ENCODE data around the gene RAB11FIP4.

RAB11FIP4 gene

DNA sequence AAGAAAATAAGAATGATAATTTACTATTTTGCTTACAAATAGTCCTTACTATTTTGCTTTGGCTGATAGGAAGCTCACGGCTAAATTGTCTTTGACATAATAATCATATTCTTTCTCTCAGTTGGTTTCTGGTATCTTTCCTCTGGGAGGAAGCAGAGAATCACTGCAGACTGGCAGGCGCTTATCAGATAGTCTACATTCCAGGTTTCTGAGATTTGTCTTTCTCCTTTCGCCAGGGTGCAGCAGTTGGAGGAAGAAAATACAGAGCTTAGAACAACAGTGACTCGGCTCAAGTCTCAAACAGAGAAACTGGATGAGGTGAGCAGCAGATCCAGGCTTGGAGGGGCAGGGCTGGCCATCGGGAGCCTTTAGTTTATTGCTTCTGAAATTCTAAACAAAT lies 136.1 kb downstream of the RAB11FIP4 start:
- peak; percentile 27 for DNase-seq

GRCh38 chr17:31528291-31528874 lies 136.9 kb downstream of the RAB11FIP4 start:
- no peak for DNase-seq

GRCh38 chr17:31529841-31530251 lies 138.4 kb downstream of the RAB11FIP4 start:
- no peak for DNase-seq

DNA sequence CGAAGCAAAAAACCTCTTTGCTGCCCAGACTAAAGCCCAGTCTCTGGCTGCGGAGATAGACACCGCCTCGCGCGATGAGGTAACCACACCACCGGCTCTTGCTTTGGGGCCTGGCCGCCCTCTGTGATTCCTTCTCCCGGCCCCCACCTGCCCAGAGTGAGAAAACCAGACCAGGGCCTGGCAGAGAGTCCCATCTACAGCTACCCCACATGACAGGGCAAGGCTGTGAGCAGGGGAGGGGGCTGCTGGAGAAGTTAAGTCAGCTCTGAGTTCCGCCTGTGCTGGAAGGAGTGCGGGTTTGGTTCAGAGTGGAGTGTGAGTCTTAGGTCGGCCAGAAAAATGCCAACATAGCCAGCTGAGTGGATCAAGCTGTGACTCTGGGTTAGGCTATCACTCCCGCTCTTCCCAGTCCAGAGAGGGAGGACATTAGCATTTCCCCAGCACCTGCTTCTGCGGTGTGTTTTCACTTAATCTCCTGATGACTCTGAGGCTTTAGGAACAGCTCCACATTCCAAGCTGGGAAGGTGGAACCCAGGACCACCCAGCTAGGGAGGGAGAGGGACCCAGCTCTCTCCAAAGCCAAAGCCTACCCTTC lies 139.0 kb downstream of the RAB11FIP4 start:
- DNase-seq: no peak

GRCh38 chr17:31531336-31531980 lies 140.0 kb downstream of the RAB11FIP4 start:
- no peak for DNase-seq

GRCh38 chr17:31532081-31532480 lies 140.6 kb downstream of the RAB11FIP4 start:
- DNase-seq: no peak

- no peak for DNase-seq
Measured at GRCh38 chr17:31532526-31532925, 141.1 kb downstream of the RAB11FIP4 start.

- DNase-seq: peak; percentile 69
Measured at GRCh38 chr17:31533546-31534155, 142.2 kb downstream of the RAB11FIP4 start.

- DNase-seq: no peak
Measured at GRCh38 chr17:31534223-31534888, 142.9 kb downstream of the RAB11FIP4 start.

DNA sequence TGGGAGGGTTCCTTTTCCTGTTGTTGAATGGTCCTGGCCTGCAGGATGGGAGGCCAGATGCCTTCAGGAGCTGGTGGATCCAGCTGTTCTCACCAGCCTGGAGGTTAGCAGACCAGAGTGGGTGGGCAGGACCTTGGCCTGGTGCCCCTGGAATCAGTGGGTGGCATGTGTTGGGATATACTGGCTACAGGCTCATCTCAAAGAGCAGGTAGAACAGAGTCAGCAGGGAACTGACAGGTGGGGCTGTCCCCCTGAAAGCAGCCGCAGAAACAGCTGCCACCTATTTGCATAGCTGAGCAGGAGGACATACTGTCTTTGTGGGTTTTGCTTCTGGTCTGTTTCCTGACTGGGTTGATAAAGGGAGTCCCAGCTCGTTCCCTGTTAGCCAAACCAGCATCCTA lies 144.1 kb downstream of the RAB11FIP4 start:
- no peak for DNase-seq

DNA sequence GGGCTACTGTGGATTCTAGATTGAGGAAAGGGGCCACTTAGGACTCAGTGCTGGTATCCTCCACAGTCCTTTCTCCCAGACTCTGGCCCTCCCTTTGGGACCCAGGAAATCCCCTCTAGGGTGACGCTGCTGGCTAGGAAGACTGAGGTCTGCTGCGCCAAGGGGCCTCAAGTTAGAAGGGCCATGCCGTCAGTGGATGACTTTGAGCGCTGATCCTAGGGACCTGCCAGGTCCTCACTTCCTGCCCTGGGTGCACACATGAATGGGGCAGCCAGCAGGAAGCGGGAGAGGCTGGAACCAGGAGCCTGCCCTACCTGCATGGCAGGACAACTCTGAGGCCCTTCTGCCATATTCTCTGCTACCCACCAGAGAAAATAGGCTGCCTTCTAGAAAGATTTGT lies 145.0 kb downstream of the RAB11FIP4 start:
- no peak for DNase-seq

GRCh38 chr17:31537565-31538011 lies 146.1 kb downstream of the RAB11FIP4 start:
- no peak for DNase-seq

- no peak for DNase-seq
Measured at GRCh38 chr17:31538080-31538762, 146.7 kb downstream of the RAB11FIP4 start.

DNA sequence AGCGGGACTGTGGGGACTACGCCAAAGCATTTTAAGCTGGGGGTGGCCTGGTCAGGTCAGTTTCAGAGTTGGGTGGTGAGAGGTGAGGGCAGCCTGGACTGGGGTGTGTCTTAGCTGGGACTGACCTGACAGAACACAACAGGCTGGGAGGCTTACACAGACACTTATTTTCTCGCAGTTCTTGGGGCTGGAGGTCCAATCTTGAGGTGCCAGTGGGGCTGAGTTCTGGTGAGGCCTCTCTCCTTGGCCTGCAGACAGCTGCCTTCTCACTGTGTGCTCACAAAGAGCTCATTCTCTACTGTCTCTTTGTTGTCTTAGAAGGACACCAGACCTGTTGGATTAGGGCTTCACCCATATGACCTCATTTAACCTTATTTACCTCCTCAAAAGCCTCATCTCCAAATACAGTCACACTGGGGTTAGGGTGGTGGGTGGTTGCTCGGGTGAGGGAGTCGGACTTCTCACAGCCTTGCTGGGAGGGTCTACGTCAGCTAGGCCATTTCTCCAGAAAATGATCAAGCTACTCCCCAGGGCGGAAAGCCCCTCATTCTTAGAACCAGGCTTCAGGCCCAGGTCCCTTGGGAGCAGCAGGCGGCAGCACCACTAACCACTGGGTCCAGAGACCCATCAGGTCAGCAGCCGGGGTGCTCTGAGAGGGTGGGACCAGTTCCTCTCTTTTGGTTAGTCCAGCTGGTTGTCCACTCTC lies 149.3 kb downstream of the RAB11FIP4 start:
- DNase-seq: no peak

- no peak for DNase-seq
Measured at GRCh38 chr17:31541559-31541958, 150.1 kb downstream of the RAB11FIP4 start.

DNA sequence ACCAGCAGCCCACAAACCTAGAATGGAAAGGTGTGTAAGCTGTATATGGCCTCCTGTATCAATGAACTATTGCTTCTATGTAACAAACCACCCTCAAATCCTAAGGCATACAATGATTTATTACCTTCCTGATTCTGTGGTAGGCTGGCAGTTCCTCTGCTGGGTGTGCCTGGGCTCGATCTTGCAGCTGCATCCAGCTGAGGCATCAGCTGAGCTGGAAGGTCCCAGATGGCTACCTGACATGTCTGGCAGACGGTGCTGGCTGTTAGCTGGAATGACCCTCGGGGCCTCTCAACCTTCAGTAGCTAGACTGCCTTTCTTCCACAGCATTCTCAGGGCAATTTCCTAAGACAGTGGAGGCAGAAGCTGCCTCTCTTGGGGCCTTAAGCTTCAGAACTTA lies 152.7 kb downstream of the RAB11FIP4 start:
- DNase-seq: no peak

- no peak for DNase-seq
Measured at GRCh38 chr17:31546650-31547049, 155.2 kb downstream of the RAB11FIP4 start.

DNA sequence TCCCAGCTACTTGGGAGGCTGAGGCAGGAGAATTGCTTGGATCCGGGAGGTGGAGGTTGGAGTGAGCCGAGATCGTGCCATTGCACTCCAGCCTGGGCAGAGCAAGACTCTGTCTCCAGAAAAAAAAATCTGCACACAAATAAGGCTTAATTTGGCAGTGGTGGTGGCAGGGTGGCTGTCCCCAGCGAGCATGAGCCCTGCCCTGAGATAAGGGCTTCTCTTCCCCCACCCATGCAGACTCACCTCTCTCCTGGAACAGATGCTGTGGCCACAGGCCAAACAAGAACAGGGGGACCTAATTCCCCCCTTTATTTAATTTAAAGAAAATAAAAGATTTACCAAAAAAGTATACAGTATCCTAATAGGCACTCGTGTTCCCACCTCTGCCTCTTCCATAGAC lies 157.2 kb downstream of the RAB11FIP4 start:
- no peak for DNase-seq

- DNase-seq: peak; percentile 6
Measured at GRCh38 chr17:31549121-31549524, 157.6 kb downstream of the RAB11FIP4 start.

DNA sequence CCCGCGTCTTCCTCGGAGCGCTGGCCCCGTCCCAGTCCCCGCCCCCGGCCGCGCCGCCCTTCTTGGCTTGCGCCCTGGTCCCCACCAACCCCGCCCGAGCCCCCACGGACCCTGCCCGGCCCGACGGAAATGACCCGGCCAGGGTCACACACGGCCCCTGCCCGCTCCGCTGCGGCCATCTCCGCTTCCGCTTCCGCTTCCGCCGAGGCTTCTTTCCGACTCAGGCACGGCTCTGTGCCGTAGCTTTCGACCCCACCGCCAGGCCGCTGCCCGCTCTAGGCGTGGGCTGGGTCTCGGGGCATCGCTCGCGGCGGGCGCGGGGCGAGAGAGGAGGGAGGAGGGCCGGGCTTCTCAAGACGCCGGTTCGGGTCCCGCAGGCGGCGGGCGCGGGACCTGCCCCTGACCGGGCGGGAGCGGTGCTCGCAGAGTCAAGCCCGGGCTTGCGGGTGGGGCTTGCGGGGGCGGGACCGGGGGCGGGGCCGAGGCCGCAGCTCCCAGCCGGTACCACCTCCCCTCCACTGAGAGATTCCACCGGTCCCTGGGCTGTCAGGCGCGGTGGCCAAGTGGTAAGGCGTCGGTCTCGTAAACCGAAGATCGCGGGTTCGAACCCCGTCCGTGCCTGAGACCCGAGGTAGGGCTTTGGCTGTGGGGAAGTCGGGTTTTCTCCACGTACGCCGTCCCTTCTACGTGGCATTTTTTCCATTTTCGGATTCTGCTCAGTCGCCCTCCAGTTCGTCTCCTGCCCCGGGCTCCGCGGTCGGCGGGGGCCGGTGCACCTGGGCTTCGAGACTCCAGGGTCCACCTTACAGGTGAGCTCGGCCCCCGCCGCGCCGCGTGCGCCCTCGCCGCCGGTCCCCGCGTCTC lies 158.3 kb downstream of the RAB11FIP4 start:
- peak; percentile 93 for DNase-seq

DNA sequence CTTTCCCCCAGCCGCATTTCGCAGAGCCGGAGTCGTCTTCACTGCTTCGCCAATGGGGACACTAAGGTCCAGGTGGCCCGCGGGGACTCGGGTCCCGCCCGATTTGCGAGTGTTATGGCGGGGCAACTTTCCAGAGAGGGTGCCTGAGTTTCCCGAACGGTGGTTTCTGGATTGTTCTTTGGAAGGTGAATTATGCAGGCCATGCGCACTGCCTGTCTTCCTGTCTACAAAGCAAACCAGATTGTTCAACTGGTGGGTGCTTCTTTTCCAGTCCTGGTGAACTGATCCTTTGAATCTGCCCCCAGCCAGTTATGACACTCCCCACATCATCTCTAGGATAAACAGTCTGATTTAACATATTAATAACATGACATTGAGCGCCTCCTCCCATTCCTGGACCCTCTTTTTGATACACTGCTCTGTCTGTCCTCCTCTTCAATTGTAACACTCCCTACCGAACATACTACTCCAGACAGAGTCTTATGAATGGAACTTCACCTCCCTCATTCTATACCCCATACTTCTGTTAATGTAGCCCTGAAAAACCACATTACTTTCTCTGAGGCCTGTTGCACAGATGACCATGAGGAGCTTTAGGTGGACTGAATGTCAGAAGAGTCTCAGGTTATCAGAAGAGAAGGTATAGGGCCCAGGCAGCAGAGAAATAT lies 159.0 kb downstream of the RAB11FIP4 start:
- DNase-seq: peak; percentile 37
